MCF 10A (cell line): Measurements from ENCODE around the gene PLEKHM1. TPM values are rescaled to one million over a fixed set of nuclear protein-coding genes. Genes with fewer than 3 reads are reported as not detected.

Source experiments
- BruUV-seq: library from RNA; stranded (reverse); fragments of 400-500 nt; replicated peaks from 2 replicates; lab custom pipeline; 2021; lab: Mats Ljungman, UMichigan
- CTCF ChIA-PET: fragments of 300-600 bp; sonication (Branson Sonifier 250); formaldehyde crosslinking; extraction: SDS; loops from one replicate; lab custom pipeline; 2021; ENCODE audit warnings: antibody characterized with exemption, inconsistent platforms; lab: Yijun Ruan, JAX
- POLR2A ChIA-PET: fragments of 300-600, 350-650 bp; sonication (Branson Sonifier 250); formaldehyde crosslinking; extraction: SDS; loops from one replicate; lab custom pipeline; 2020; ENCODE audit warnings: antibody characterized with exemption, inconsistent platforms; lab: Yijun Ruan, JAX
- DNase-seq: peaks from one replicate; pipeline ENCODE4 v3.0.0-alpha.2; 2018; ENCODE audit not compliant: unreplicated experiment
- H3K27ac Mint-ChIP-seq: one replicate; pipeline ENCODE4 v1.8.0; 2022; ENCODE audit warnings: mild to moderate bottlenecking, low read depth, mixed read lengths; ENCODE audit not compliant: unreplicated experiment
- H3K27me3 Mint-ChIP-seq: one replicate; pipeline ENCODE4 v1.8.0; 2022; ENCODE audit warnings: mixed read lengths; ENCODE audit not compliant: insufficient read depth, unreplicated experiment
- H3K36me3 Mint-ChIP-seq: one replicate; pipeline ENCODE4 v1.8.0; 2022; ENCODE audit warnings: mild to moderate bottlenecking, moderate library complexity, mixed read lengths; ENCODE audit not compliant: insufficient read depth, unreplicated experiment
- H3K4me1 Mint-ChIP-seq: one replicate; pipeline ENCODE4 v1.8.0; 2022; ENCODE audit warnings: mixed read lengths; ENCODE audit not compliant: insufficient read depth, unreplicated experiment
- H3K4me3 Mint-ChIP-seq: one replicate; pipeline ENCODE4 v1.8.0; 2022; ENCODE audit warnings: mild to moderate bottlenecking, moderate library complexity, mixed read lengths; ENCODE audit not compliant: unreplicated experiment
- H3K9me3 Mint-ChIP-seq: one replicate; pipeline ENCODE4 v1.8.0; 2022; ENCODE audit warnings: mixed read lengths; ENCODE audit not compliant: unreplicated experiment
- intact Hi-C: fragments of 100-400 bp; cut with micrococcal nuclease; formaldehyde crosslinking; loops from 2 replicates; pipeline ENCODE4 v1.14.1; 2022
- total RNA-seq: library from RNA; stranded (reverse); gene quantifications from 2 replicates; pipeline ENCODE4 v1.2.3, GENCODE V29; 2022
- TF ChIP-seq, protein P1 (sequence below): fragments of 200-600 bp; IDR thresholded peaks from one replicate; pipeline ENCODE4 v1.8.0; 2022; ENCODE audit warnings: antibody characterized with exemption, mild to moderate bottlenecking; ENCODE audit not compliant: unreplicated experiment

The PLEKHM1 gene
- total RNA-seq, 1 experiment from 2014 or later = 53.4 TPM

DNA sequence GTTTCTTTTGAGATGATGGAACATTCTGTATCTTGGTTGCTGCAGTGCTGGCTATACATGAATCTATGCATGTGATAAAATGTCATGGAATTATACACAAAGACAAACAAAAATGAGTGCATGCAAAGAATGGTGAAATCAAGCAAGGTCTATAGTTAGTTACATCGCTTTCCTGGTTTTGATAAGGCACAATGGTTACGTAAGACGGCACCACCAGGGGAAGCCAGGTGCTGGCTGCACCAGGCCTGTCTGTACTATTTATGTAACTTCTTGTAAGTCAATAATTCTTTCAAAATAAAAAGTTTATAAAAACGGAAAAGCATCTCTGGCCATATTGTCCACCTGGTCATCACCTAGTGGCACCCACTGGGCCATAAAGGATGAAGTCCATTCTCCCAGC lies 104.3 kb downstream of the PLEKHM1 start:
- ChIA-PET POLR2A (interaction anchor here (0.6 to 3.7 kb wide), 6 partner anchors 67 to 167 kb away, joined by 3 to 32 read pairs (median 7); no protein-coding TSS in a partner anchor), CTCF (interaction anchor here (0.6 to 15.7 kb wide), 16 partner anchors 8 to 1611 kb away, joined by 3 to 229 read pairs (median 7); no protein-coding TSS in a partner anchor)
- H3K27ac Mint-ChIP-seq = no peak overlapping the region
- BruUV-seq = no TSS peak
- H3K4me3 Mint-ChIP-seq = no peak overlapping the region
- intact Hi-C loops = no loop called here
- H3K27me3 Mint-ChIP-seq = no peaks in the 10 kb centered on the region
- H3K36me3 Mint-ChIP-seq = no peaks in the 10 kb centered on the region
- H3K9me3 Mint-ChIP-seq = no peaks in the 10 kb centered on the region
- TF ChIP-seq, protein P1, sequence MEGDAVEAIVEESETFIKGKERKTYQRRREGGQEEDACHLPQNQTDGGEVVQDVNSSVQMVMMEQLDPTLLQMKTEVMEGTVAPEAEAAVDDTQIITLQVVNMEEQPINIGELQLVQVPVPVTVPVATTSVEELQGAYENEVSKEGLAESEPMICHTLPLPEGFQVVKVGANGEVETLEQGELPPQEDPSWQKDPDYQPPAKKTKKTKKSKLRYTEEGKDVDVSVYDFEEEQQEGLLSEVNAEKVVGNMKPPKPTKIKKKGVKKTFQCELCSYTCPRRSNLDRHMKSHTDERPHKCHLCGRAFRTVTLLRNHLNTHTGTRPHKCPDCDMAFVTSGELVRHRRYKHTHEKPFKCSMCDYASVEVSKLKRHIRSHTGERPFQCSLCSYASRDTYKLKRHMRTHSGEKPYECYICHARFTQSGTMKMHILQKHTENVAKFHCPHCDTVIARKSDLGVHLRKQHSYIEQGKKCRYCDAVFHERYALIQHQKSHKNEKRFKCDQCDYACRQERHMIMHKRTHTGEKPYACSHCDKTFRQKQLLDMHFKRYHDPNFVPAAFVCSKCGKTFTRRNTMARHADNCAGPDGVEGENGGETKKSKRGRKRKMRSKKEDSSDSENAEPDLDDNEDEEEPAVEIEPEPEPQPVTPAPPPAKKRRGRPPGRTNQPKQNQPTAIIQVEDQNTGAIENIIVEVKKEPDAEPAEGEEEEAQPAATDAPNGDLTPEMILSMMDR = no peak
- no peak for DNase-seq
- peaks cover 5% of the 10 kb centered on the region for H3K4me1 Mint-ChIP-seq

Other genes starting within 250 kb of the PLEKHM1 start
- not detected in 2 replicates for gene SPATA32, start 228.6 kb downstream of the PLEKHM1 start, total RNA-seq
- gene MAP3K14, start 173.7 kb downstream of the PLEKHM1 start, total RNA-seq = 5.3 and 9.2 TPM in 2 replicates
- 30.5 and 47.6 TPM in 2 replicates for gene ARHGAP27, start 57.9 kb downstream of the PLEKHM1 start, total RNA-seq